Activated naive CD8-positive, alpha-beta T cell treated with anti-CD3 and anti-CD28 coated beads, Interleukin-2, amount 50 U/mL, for 24 hours (primary cell): Measurements from ENCODE around the gene OR1Q1.
"Not testable (repeated sequence)": the region's sequence is repeated elsewhere in the genome, so short reads cannot be mapped to it uniquely, and the experiment has no call there.

ENCODE experiments used
- ATAC-seq: fragments of 150-1000 bp; cut with Tn5 transposase; one replicate; pipeline ENCODE4 v1.10.0; 2021
- DNase-seq: peaks from one replicate; pipeline ENCODE4 v3.0.0; 2021
- H3K27ac Mint-ChIP-seq: one replicate; pipeline ENCODE4 v1.8.0; 2021; ENCODE audit warnings: mild to moderate bottlenecking, mixed read lengths
- H3K27me3 Mint-ChIP-seq: one replicate; pipeline ENCODE4 v1.8.0; 2021; ENCODE audit warnings: mixed read lengths
- H3K36me3 Mint-ChIP-seq: one replicate; pipeline ENCODE4 v1.8.0; 2021; ENCODE audit warnings: low read depth, mixed read lengths
- H3K4me1 Mint-ChIP-seq: one replicate; pipeline ENCODE4 v1.8.0; 2021; ENCODE audit warnings: mixed read lengths
- H3K4me3 Mint-ChIP-seq: one replicate; pipeline ENCODE4 v1.8.0; 2021; ENCODE audit warnings: mild to moderate bottlenecking, moderate library complexity, mixed read lengths
- H3K9me3 Mint-ChIP-seq: one replicate; pipeline ENCODE4 v1.8.0; 2021; ENCODE audit warnings: mixed read lengths

Gene OR1Q1, protein sequence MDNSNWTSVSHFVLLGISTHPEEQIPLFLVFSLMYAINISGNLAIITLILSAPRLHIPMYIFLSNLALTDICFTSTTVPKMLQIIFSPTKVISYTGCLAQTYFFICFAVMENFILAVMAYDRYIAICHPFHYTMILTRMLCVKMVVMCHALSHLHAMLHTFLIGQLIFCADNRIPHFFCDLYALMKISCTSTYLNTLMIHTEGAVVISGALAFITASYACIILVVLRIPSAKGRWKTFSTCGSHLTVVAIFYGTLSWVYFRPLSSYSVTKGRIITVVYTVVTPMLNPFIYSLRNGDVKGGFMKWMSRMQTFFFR

DNA sequence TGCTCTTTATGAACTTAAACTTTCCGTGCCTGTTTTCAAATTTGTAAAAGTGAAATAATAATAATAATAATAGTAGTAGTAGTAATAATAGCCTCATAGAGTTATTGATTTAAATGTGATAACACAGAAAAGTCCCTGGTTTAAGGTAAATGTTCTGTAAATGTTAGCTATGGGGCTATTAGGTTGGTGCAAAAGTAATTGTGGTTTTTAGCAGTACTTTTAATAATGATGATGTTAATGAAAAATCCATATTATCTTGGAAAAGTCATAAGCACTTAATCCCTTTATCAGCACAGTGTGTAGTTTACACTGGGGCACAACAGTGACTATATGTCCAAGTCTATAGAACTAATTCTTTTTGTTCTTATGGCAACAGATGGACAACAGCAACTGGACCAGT is at the start of gene OR1Q1:
Gene OR1Q1 (plus strand): TSS at position 377 of the 400 bp plus-strand sequence. CDS start 0 bp downstream, at position 377.
- ATAC-seq (no peak), DNase-seq (no peak)
- no peaks in the 10 kb centered on the region for H3K4me1 Mint-ChIP-seq
- no peaks in the 10 kb centered on the region for H3K9me3 Mint-ChIP-seq
- no peaks in the 10 kb centered on the region for H3K36me3 Mint-ChIP-seq
- H3K27me3 Mint-ChIP-seq: peaks cover 2% of the 10 kb centered on the region
- H3K27ac Mint-ChIP-seq: no peak within 1 kb of the TSS
- no peak within 1 kb of the TSS for H3K4me3 Mint-ChIP-seq

GRCh38 chr9:122567901-122568300 is 46.6 kb upstream of the OR1Q1 start:
- Mint-ChIP-seq H3K27me3 (peaks cover 6% of the 10 kb centered on the region), H3K4me1 (peaks cover 14% of the 10 kb centered on the region), H3K9me3 (peaks cover 4% of the 10 kb centered on the region), H3K27ac (no peak overlapping the region), H3K4me3 (no peak overlapping the region), H3K36me3 (no peaks in the 10 kb centered on the region)
- ATAC-seq (no peak), DNase-seq (no peak)

GRCh38 chr9:122572456-122572855 is 42.1 kb upstream of the OR1Q1 start:
- Mint-ChIP-seq H3K9me3 (peaks cover 5% of the 10 kb centered on the region), H3K36me3 (peaks cover 2% of the 10 kb centered on the region), H3K4me1 (peaks cover 14% of the 10 kb centered on the region), H3K27me3 (peaks cover 6% of the 10 kb centered on the region), H3K4me3 (no peak overlapping the region), H3K27ac (peak overlapping the region; percentile 24)
- DNase-seq: no peak
- ATAC-seq: peak; percentile 89

GRCh38 chr9:122579874-122580273 is 34.7 kb upstream of the OR1Q1 start:
- no peak overlapping the region for H3K27ac Mint-ChIP-seq
- H3K9me3 Mint-ChIP-seq: peaks cover 5% of the 10 kb centered on the region
- no peaks in the 10 kb centered on the region for H3K4me1 Mint-ChIP-seq
- H3K36me3 Mint-ChIP-seq: peaks cover 2% of the 10 kb centered on the region
- no peak overlapping the region for H3K4me3 Mint-ChIP-seq
- DNase-seq: no peak
- H3K27me3 Mint-ChIP-seq: peaks cover 5% of the 10 kb centered on the region
- ATAC-seq: no peak

- Mint-ChIP-seq H3K36me3 (peaks cover 2% of the 10 kb centered on the region), H3K4me3 (no peak overlapping the region), H3K4me1 (no peaks in the 10 kb centered on the region), H3K9me3 (peaks cover 5% of the 10 kb centered on the region), H3K27ac (no peak overlapping the region), H3K27me3 (peaks cover 5% of the 10 kb centered on the region)
- DNase-seq (no peak), ATAC-seq (no peak)
Observed at GRCh38 chr9:122580360-122580759, 34.2 kb upstream of the OR1Q1 start.

DNA sequence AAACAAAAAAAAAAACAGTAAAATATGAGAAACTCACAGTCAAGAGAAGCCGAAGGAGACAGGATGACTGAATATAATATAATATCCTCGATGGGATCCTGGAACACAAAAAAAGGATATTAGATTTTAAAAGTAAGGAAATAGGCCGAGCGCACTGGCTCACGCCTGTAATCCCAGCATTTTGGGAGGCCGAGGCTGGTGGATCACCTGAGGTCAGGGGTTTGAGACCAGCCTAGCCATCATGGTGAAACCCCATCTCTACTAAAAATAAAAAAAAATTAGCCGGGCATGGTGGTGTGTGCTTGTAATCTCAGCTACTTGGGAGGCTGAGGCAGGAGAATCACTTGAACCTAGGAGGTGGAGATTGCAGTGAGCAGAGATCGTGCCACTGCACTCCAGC is 31.3 kb upstream of the OR1Q1 start, which contains the start of gene OR1L8:
Gene OR1L8 (minus strand): TSS at position 101 of the 400 bp plus-strand sequence. CDS start 14,907 bp downstream, outside the sequence.
- not testable (repeated sequence) for H3K4me3 Mint-ChIP-seq, DNase-seq, ATAC-seq, H3K36me3 Mint-ChIP-seq, H3K27me3 Mint-ChIP-seq, H3K4me1 Mint-ChIP-seq, H3K27ac Mint-ChIP-seq, H3K9me3 Mint-ChIP-seq

DNA sequence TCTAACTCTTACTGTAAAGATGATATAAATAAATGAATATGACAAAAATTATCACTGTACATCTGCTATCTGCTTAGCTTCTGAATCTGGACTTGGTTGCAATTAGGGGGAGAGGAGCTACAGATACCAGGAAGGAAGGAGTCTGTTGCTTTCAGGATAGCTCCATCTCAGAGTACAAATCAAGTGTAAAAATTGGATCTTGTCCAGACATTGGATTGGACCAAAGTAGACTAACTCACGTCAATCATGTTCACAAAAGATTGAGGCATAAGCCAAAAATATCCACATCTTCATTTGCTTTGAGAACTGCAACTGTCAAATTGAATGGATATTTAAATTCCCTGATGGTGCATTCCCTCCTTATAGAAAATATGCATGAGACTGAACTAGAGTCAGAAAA is 8.8 kb upstream of the OR1Q1 start:
- no peaks in the 10 kb centered on the region for H3K4me1 Mint-ChIP-seq
- no peak for DNase-seq
- H3K27ac Mint-ChIP-seq: no peak overlapping the region
- no peak overlapping the region for H3K4me3 Mint-ChIP-seq
- peaks cover 7% of the 10 kb centered on the region for H3K9me3 Mint-ChIP-seq
- peaks cover under 1% of the 10 kb centered on the region for H3K36me3 Mint-ChIP-seq
- H3K27me3 Mint-ChIP-seq: peaks cover under 1% of the 10 kb centered on the region
- no peak for ATAC-seq

DNA sequence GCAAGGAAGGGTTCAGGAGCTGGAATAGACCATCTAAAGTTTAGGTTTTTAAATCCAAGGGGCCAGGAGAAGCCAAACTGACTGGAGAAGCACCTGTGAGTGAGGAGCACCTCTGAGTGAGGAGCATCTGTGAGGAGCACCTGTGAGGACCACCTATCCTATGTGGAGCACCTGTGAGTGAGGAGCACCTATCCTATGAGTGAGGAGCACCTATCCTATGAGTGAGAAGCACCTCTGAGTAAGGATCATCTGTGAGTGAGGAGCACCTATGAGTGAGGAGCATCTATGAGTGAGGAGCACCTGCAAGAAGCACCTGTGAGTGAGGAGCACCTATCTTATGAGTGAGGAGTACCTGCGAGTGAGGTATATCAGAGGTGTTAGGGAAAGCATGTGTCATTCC is 8.0 kb upstream of the OR1Q1 start:
- no peak overlapping the region for H3K27ac Mint-ChIP-seq
- H3K27me3 Mint-ChIP-seq: no peaks in the 10 kb centered on the region
- no peaks in the 10 kb centered on the region for H3K36me3 Mint-ChIP-seq
- H3K4me3 Mint-ChIP-seq: no peak overlapping the region
- H3K9me3 Mint-ChIP-seq: no peaks in the 10 kb centered on the region
- ATAC-seq (no peak), DNase-seq (no peak)
- H3K4me1 Mint-ChIP-seq: no peaks in the 10 kb centered on the region

GRCh38 chr9:122609804-122610203 is 4.7 kb upstream of the OR1Q1 start:
- Mint-ChIP-seq H3K27me3 (no peaks in the 10 kb centered on the region), H3K36me3 (no peaks in the 10 kb centered on the region), H3K9me3 (no peaks in the 10 kb centered on the region), H3K27ac (no peak overlapping the region), H3K4me1 (no peaks in the 10 kb centered on the region), H3K4me3 (no peak overlapping the region)
- ATAC-seq (no peak), DNase-seq (no peak)

DNA sequence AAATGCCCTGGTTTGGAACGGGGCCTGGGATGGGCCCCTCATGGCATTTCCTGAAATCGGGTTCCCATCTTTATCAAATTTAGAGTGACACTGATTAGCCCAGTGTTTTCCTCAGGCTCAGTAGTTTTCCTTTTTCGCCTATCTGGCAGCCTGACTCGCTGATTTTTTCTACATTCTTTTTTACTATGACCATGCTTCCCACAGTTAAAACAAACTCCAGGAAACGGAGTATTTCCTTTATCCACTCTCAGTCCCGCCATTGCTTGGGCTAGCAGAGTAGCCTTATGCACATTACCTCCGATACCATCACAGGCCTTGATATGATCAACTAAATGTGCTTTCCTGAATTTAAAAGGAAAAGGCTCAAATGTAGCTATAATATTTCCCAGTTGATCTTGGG is 5.5 kb downstream of the OR1Q1 start:
- Mint-ChIP-seq H3K27ac (no peak overlapping the region), H3K4me3 (no peak overlapping the region), H3K36me3 (no peaks in the 10 kb centered on the region), H3K27me3 (peaks cover 3% of the 10 kb centered on the region), H3K9me3 (no peaks in the 10 kb centered on the region), H3K4me1 (no peaks in the 10 kb centered on the region)
- ATAC-seq (no peak), DNase-seq (no peak)

- Mint-ChIP-seq H3K4me1 (no peaks in the 10 kb centered on the region), H3K27me3 (peaks cover 8% of the 10 kb centered on the region), H3K27ac (no peak overlapping the region), H3K4me3 (no peak overlapping the region), H3K9me3 (peaks cover 22% of the 10 kb centered on the region), H3K36me3 (no peaks in the 10 kb centered on the region)
- DNase-seq (no peak), ATAC-seq (no peak)
Observed at GRCh38 chr9:122642226-122642625, 27.7 kb downstream of the OR1Q1 start.

DNA sequence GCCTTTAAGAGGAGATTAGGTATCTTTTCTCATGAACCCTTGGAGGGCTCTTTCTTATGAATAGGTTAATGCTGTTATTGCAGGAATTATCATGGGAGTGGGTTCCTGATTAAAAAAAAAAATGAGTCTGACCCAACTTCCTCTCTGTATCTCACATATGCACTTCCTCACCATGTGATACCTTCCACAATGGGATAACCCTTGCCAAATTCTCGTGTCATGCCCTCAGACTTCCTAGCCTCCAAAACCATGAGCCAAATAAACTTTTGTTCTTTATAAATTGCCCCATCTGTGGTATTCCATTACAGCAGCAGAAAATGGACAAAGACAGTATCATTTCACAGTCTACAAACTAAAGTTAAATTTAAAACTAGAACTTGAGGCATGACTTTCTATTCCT is 41.8 kb downstream of the OR1Q1 start:
- Mint-ChIP-seq H3K4me3 (no peak overlapping the region), H3K9me3 (no peaks in the 10 kb centered on the region), H3K27me3 (no peaks in the 10 kb centered on the region), H3K4me1 (no peaks in the 10 kb centered on the region), H3K27ac (no peak overlapping the region), H3K36me3 (no peaks in the 10 kb centered on the region)
- DNase-seq: no peak
- ATAC-seq: no peak

GRCh38 chr9:122657527-122657926 is 43.0 kb downstream of the OR1Q1 start, which contains the start of gene OR1B1:
OR1B1 (minus strand) TSS chr9:122657627.
- H3K9me3 Mint-ChIP-seq: no peaks in the 10 kb centered on the region
- H3K27ac Mint-ChIP-seq: no peak within 1 kb of the TSS
- H3K36me3 Mint-ChIP-seq: no peaks in the 10 kb centered on the region
- ATAC-seq (no peak), DNase-seq (no peak)
- no peak within 1 kb of the TSS for H3K4me3 Mint-ChIP-seq
- peaks cover 3% of the 10 kb centered on the region for H3K27me3 Mint-ChIP-seq
- H3K4me1 Mint-ChIP-seq: no peaks in the 10 kb centered on the region

GRCh38 chr9:122661416-122661815 is 46.9 kb downstream of the OR1Q1 start, which contains the start of gene OR1L1:
OR1L1 (plus strand) TSS chr9:122661716; CDS start chr9:122661716, 0 bp downstream.
- peaks cover under 1% of the 10 kb centered on the region for H3K36me3 Mint-ChIP-seq
- DNase-seq (no peak), ATAC-seq (no peak)
- H3K27ac Mint-ChIP-seq: no peak within 1 kb of the TSS
- H3K4me1 Mint-ChIP-seq: no peaks in the 10 kb centered on the region
- peaks cover 1% of the 10 kb centered on the region for H3K9me3 Mint-ChIP-seq
- peaks cover 3% of the 10 kb centered on the region for H3K27me3 Mint-ChIP-seq
- no peak within 1 kb of the TSS for H3K4me3 Mint-ChIP-seq
